H1 (cell line): ENCODE results near the gene LYSMD3. TPM values are rescaled to one million over a fixed set of nuclear protein-coding genes. Genes with fewer than 3 reads are reported as not detected.
A peak's percentile ranks its signal among the peaks of the same experiment; 100 is the strongest.

ENCODE experiments used
- BACH1 ChIP-seq: IDR thresholded peaks from 2 replicates; pipeline ENCODE4 v1.6.1; 2012; ENCODE audit warnings: low read length, improper control_type of control experiment
- BCL11A ChIP-seq, 2 experiments: IDR thresholded peaks; one replicate each; pipeline ENCODE4 v1.6.1; 2011; ENCODE audit warnings: low read depth in 2 of 2, low read length in 2 of 2, mild to moderate bottlenecking in 2 of 2
- CBX5 ChIP-seq: fragments of 300-800, 300-1000 bp; sonication (generic); IDR thresholded peaks from 2 replicates; pipeline ENCODE4 v1.7.1; 2016; ENCODE audit warnings: antibody characterized with exemption, low read length, low read depth
- CTCF ChIP-seq, 3 experiments: IDR thresholded peaks; 1 replicate in 2 of 3; 2 replicates in 1 of 3; pipeline versions ENCODE4 v1.5.1 to v1.6.1; 2011; ENCODE audit warnings: low read length in 3 of 3, mild to moderate bottlenecking in 3 of 3, inconsistent platforms in 2 of 3, low read depth in 1 of 3, moderate library complexity in 1 of 3; ENCODE audit not compliant: insufficient read depth in 1 of 3; ENCODE audit errors: control extremely low read depth in 1 of 3
- E2F6 ChIP-seq: IDR thresholded peaks from 2 replicates; pipeline ENCODE4 v1.6.1; 2012; ENCODE audit warnings: inconsistent platforms
- GABPA ChIP-seq: IDR thresholded peaks from 2 replicates; pipeline ENCODE4 v1.6.1; 2011; ENCODE audit warnings: mild to moderate bottlenecking, low read length, moderate library complexity, borderline replicate concordance; ENCODE audit not compliant: insufficient read depth
- HDAC2 ChIP-seq, 2 experiments: fragments of 300-600 bp in 1 of 2; sonication (generic) in 1 of 2; IDR thresholded peaks; 2 replicates each; pipeline ENCODE4 v1.6.1; 2011 to 2012; ENCODE audit warnings: low read depth in 2 of 2, low read length in 2 of 2, mild to moderate bottlenecking in 2 of 2, moderate library complexity in 2 of 2, borderline replicate concordance in 1 of 2, inconsistent platforms in 1 of 2
- JUND ChIP-seq: IDR thresholded peaks from 2 replicates; pipeline ENCODE4 v1.6.1; 2011; ENCODE audit warnings: mild to moderate bottlenecking, improper control_type of control experiment, low read length
- MAFK ChIP-seq: IDR thresholded peaks from 2 replicates; pipeline ENCODE4 v1.6.1; 2012; ENCODE audit warnings: low read depth, mild to moderate bottlenecking, improper control_type of control experiment, low read length
- RAD21 ChIP-seq, 2 experiments: IDR thresholded peaks in 1 of 2; conservative IDR thresholded peaks in 1 of 2; 2 replicates each; pipeline ENCODE4 v1.6.1; 2011; ENCODE audit warnings: low read depth in 2 of 2, low read length in 2 of 2, improper control_type of control experiment in 1 of 2, inconsistent platforms in 1 of 2, mild to moderate bottlenecking in 1 of 2, moderate library complexity in 1 of 2
- RFX5 ChIP-seq: IDR thresholded peaks from 2 replicates; pipeline ENCODE4 v1.6.1; 2011; ENCODE audit warnings: low read depth, low read length, improper control_type of control experiment, borderline replicate concordance
- SAP30 ChIP-seq: fragments of 300-600 bp; sonication (generic); IDR thresholded peaks from 2 replicates; pipeline ENCODE4 v1.7.1; 2012; ENCODE audit warnings: low read length, moderate library complexity, mild to moderate bottlenecking, inconsistent platforms; ENCODE audit not compliant: insufficient read depth, insufficient replicate concordance
- SIN3A ChIP-seq, 2 experiments: IDR thresholded peaks in 1 of 2; conservative IDR thresholded peaks in 1 of 2; 2 replicates each; pipeline ENCODE4 v1.6.1; 2011 to 2012; ENCODE audit warnings: low read length in 2 of 2, improper control_type of control experiment in 1 of 2, low read depth in 1 of 2, mild to moderate bottlenecking in 1 of 2
- SIRT6 ChIP-seq: IDR thresholded peaks from one replicate; pipeline ENCODE4 v1.7.1; 2012; ENCODE audit warnings: low read length, inconsistent platforms
- SIX5 ChIP-seq: IDR thresholded peaks from 2 replicates; pipeline ENCODE4 v1.6.1; 2011; ENCODE audit warnings: mild to moderate bottlenecking, low read depth, low read length
- SP1 ChIP-seq: IDR thresholded peaks from 2 replicates; pipeline ENCODE4 v1.6.1; 2011; ENCODE audit warnings: low read depth, low read length
- TEAD4 ChIP-seq: IDR thresholded peaks from 2 replicates; pipeline ENCODE4 v1.6.1; 2012; ENCODE audit warnings: low read depth, low read length, inconsistent platforms, mixed read lengths
- USF2 ChIP-seq: IDR thresholded peaks from 2 replicates; pipeline ENCODE4 v1.6.1; 2011; ENCODE audit warnings: low read length, improper control_type of control experiment
- YY1 ChIP-seq: IDR thresholded peaks from 2 replicates; pipeline ENCODE4 v1.6.1; 2011; ENCODE audit warnings: low read depth, mild to moderate bottlenecking, low read length
- ZNF274 ChIP-seq: IDR thresholded peaks from 2 replicates; pipeline ENCODE4 v1.7.0; 2012; ENCODE audit warnings: low read length, borderline replicate concordance; ENCODE audit errors: extremely low read depth
- polyA plus RNA-seq, 7 experiments: library from polyadenylated mRNA; depleted of rRNA in 3 of 7; stranded (reverse) in 5 of 7; unstranded in 2 of 7; fragments of >200 nt in 5 of 7; fragments of 200-250 nt in 2 of 7; gene quantifications; 1 replicate in 5 of 7; 2 replicates in 1 of 7; 4 replicates in 1 of 7; pipeline versions ENCODE4 v1.2.1 to v1.2.3, GENCODE V29; 2011 to 2013; ENCODE audit warnings: missing spikeins in 2 of 7, mixed read lengths in 2 of 7
- total RNA-seq: library from RNA; stranded (reverse); fragmentation: NEBNext Ultra II Directional; extraction: Animal tissue kit (Norgen Biotek cat#: 25700); gene quantifications from 2 replicates; pipeline ENCODE4 v1.2.1, GENCODE V29; 2021

Gene LYSMD3
- total and polyA plus RNA-seq, 2 of the 8 experiments (the other 6 are each of a cell fraction or from before 2014, with no cell fraction given) = 3.7 to 14.9 TPM

GRCh38 chr5:90477073-90477472 lies 52.3 kb downstream of the LYSMD3 start (continued):
- peak in 2 of 3 experiments; percentile 12 to 24; a peak in 2 of 4 replicates for TF ChIP-seq CTCF (IDR thresholded peaks at IDR 0.05; ENCODE audit: control extremely low read depth in 1 of 3, insufficient read depth in 1 of 3, low read depth in 1 of 3, low read length in 3 of 3)
- 0 out of 2 replicates have a peak, but pooled peaks have one; percentile 30 for TF ChIP-seq USF2
- peak; percentile 53 for TF ChIP-seq SAP30
- TF ChIP-seq CBX5 = no peak
- peak; percentile 69; the same call in 1 of the 2 replicates for TF ChIP-seq TEAD4
- no peak for TF ChIP-seq BCL11A (IDR thresholded peaks at IDR 0.05; ENCODE audit: low read depth in 2 of 2, low read length in 2 of 2)
- TF ChIP-seq BACH1 = peak; percentile 59; the same call in 1 of the 2 replicates
- TF ChIP-seq GABPA = no peak
- TF ChIP-seq ZNF274 = no peak
- no peak for TF ChIP-seq RFX5
- TF ChIP-seq YY1 = peak; percentile 68; the same call in 1 of the 2 replicates
- no peak for TF ChIP-seq E2F6
- peak; percentile 55 to 87; a peak in 2 of 4 replicates for TF ChIP-seq HDAC2 (IDR thresholded peaks at IDR 0.05; ENCODE audit: borderline replicate concordance in 1 of 2, low read depth in 2 of 2, low read length in 2 of 2)
- no peak; a peak in 1 of 4 replicates for TF ChIP-seq RAD21 (IDR thresholded peaks at IDR 0.05 in 1 of 2, conservative IDR thresholded peaks at IDR 0.05 in 1 of 2; ENCODE audit: low read depth in 2 of 2, low read length in 2 of 2)
- no peak for TF ChIP-seq SIX5
- 0 out of 2 replicates have a peak, but pooled peaks have one; percentile 22 for TF ChIP-seq SP1
- peak in 1 of 2 experiments; percentile 91; a peak in 2 of 4 replicates for TF ChIP-seq SIN3A (conservative IDR thresholded peaks at IDR 0.05 in 1 of 2, IDR thresholded peaks at IDR 0.05 in 1 of 2; ENCODE audit: low read depth in 1 of 2, low read length in 2 of 2)
- no peak for TF ChIP-seq MAFK
- TF ChIP-seq SIRT6 = no peak
- 0 out of 2 replicates have a peak, but pooled peaks have one; percentile 4 for TF ChIP-seq JUND
